ENCODE measurements around the gene LRRC10. TPM values are rescaled to one million over a fixed set of nuclear protein-coding genes. Genes with fewer than 3 reads are reported as not detected.

LRRC10 gene
- total RNA-seq, 3 donors from 2014 or later, result not detected

GRCh38 chr12:69621551-69621950 is 10.8 kb upstream of the LRRC10 start:
- Histone ChIP-seq H3K4me3 (no peak overlapping the region), H3K27me3 (no peaks in the 10 kb centered on the region), H3K36me3 (no peaks in the 10 kb centered on the region), H3K4me1 (no peaks in the 10 kb centered on the region), H3K9me3 (no peaks in the 10 kb centered on the region), H3K27ac (no peak overlapping the region)
- intact Hi-C loops (cut with DNase I; ENCODE audit: low total_unique reads), result no loop called here
- TF ChIP-seq POLR2AphosphoS5 (IDR thresholded peaks at IDR 0.05) (no peak), CTCF (IDR thresholded peaks at IDR 0.05) (no peak)
- no peak for DNase-seq (ENCODE audit: low spot score in 2 of 2)

- TF ChIP-seq POLR2AphosphoS5 (IDR thresholded peaks at IDR 0.05) (no peak), CTCF (IDR thresholded peaks at IDR 0.05) (no peak), POLR2A (IDR thresholded peaks at IDR 0.05) (no peak)
- Histone ChIP-seq H3K36me3 (no peaks in the 10 kb centered on the region), H3K27ac (no peak overlapping the region), H3K4me3 (no peak overlapping the region), H3K27me3 (no peaks in the 10 kb centered on the region), H3K9me3 (no peaks in the 10 kb centered on the region), H3K4me1 (no peaks in the 10 kb centered on the region)
- intact Hi-C loops (cut with DNase I; ENCODE audit: low total_unique reads), result no loop called here
- DNase-seq (ENCODE audit: low spot score in 2 of 2), result no peak
These were observed 10.2 kb upstream of the LRRC10 start for GRCh38 chr12:69620921-69621320.

GRCh38 chr12:69620077-69620476 is 9.4 kb upstream of the LRRC10 start:
- H3K36me3 ChIP-seq, result no peaks in the 10 kb centered on the region
- TF ChIP-seq POLR2AphosphoS5 (IDR thresholded peaks at IDR 0.05) (no peak), POLR2A (IDR thresholded peaks at IDR 0.05) (no peak), CTCF (IDR thresholded peaks at IDR 0.05) (no peak)
- no peak for DNase-seq (ENCODE audit: low spot score in 2 of 2)
- no peak overlapping the region for H3K27ac ChIP-seq
- intact Hi-C loops (cut with DNase I; ENCODE audit: low total_unique reads), result no loop called here
- no peaks in the 10 kb centered on the region for H3K9me3 ChIP-seq
- H3K4me1 ChIP-seq, result no peaks in the 10 kb centered on the region
- H3K27me3 ChIP-seq, result no peaks in the 10 kb centered on the region
- no peak overlapping the region for H3K4me3 ChIP-seq

GRCh38 chr12:69619050-69619449 is 8.3 kb upstream of the LRRC10 start:
- Histone ChIP-seq H3K9me3 (no peaks in the 10 kb centered on the region), H3K4me1 (no peaks in the 10 kb centered on the region), H3K36me3 (no peaks in the 10 kb centered on the region), H3K27ac (no peak overlapping the region), H3K27me3 (no peaks in the 10 kb centered on the region), H3K4me3 (no peak overlapping the region)
- TF ChIP-seq POLR2A (IDR thresholded peaks at IDR 0.05), result no peak
- TF ChIP-seq CTCF (IDR thresholded peaks at IDR 0.05), result no peak
- TF ChIP-seq POLR2AphosphoS5 (IDR thresholded peaks at IDR 0.05), result no peak
- intact Hi-C loops (cut with DNase I; ENCODE audit: low total_unique reads), result no loop called here
- DNase-seq (ENCODE audit: low spot score in 2 of 2), result no peak

DNA sequence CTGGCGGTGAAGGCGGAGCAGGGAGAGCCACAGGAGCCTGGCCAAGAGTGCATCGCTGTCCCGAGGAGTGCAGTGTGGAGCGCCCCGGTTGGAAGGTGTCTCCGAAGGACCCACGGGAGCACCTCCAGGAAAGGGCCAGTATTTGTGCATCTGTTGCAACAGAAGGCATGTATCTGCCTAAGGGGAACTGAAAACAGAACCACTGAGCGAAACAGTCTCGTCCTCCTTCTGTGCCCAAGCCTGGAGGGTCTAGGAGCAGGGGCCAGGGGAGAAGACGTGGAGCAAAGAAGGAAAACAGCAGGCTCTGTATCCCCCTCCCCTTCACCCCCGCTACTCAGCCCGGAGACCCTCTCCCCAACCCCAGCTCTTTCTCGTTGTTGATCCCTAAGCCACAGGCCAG is 5.3 kb upstream of the LRRC10 start:
- TF ChIP-seq POLR2A (IDR thresholded peaks at IDR 0.05) (no peak), CTCF (IDR thresholded peaks at IDR 0.05) (no peak), POLR2AphosphoS5 (IDR thresholded peaks at IDR 0.05) (no peak)
- H3K4me3 ChIP-seq, result no peak overlapping the region
- H3K27me3 ChIP-seq, result no peaks in the 10 kb centered on the region
- H3K4me1 ChIP-seq, result no peaks in the 10 kb centered on the region
- H3K9me3 ChIP-seq, result no peaks in the 10 kb centered on the region
- intact Hi-C loops (cut with DNase I; ENCODE audit: low total_unique reads), result no loop called here
- no peak for DNase-seq (ENCODE audit: low spot score in 2 of 2)
- no peak overlapping the region for H3K27ac ChIP-seq
- H3K36me3 ChIP-seq, result no peaks in the 10 kb centered on the region

All from breast epithelium (tissue), 4 donors.